H1 (cell line): ENCODE data around the gene TMIGD2. TPM values are rescaled to one million over a fixed set of nuclear protein-coding genes. Genes with fewer than 3 reads are reported as not detected.

ENCODE experiments used
- CBX5 ChIP-seq: fragments of 300-800, 300-1000 bp; sonication (generic); IDR thresholded peaks from 2 replicates; pipeline ENCODE4 v1.7.1; 2016; ENCODE audit warnings: antibody characterized with exemption, low read length, low read depth
- CHD2 ChIP-seq: IDR thresholded peaks from 2 replicates; pipeline ENCODE4 v1.6.1; 2012; ENCODE audit warnings: low read length, improper control_type of control experiment
- KDM5A ChIP-seq: fragments of 200-600 bp; IDR thresholded peaks from 2 replicates; pipeline ENCODE4 v1.7.1; 2012; ENCODE audit warnings: mild to moderate bottlenecking, low read length, inconsistent platforms, mixed read lengths
- RAD21 ChIP-seq, 2 experiments: IDR thresholded peaks in 1 of 2; conservative IDR thresholded peaks in 1 of 2; 2 replicates each; pipeline ENCODE4 v1.6.1; 2011; ENCODE audit warnings: low read depth in 2 of 2, low read length in 2 of 2, improper control_type of control experiment in 1 of 2, inconsistent platforms in 1 of 2, mild to moderate bottlenecking in 1 of 2, moderate library complexity in 1 of 2
- SRF ChIP-seq: IDR thresholded peaks from 2 replicates; pipeline ENCODE4 v1.6.1; 2011; ENCODE audit warnings: mild to moderate bottlenecking, low read depth, low read length, moderate library complexity
- polyA plus RNA-seq, 7 experiments: library from polyadenylated mRNA; depleted of rRNA in 3 of 7; stranded (reverse) in 5 of 7; unstranded in 2 of 7; fragments of >200 nt in 5 of 7; fragments of 200-250 nt in 2 of 7; gene quantifications; 1 replicate in 5 of 7; 2 replicates in 1 of 7; 4 replicates in 1 of 7; pipeline versions ENCODE4 v1.2.1 to v1.2.3, GENCODE V29; 2011 to 2013; ENCODE audit warnings: missing spikeins in 2 of 7, mixed read lengths in 2 of 7
- total RNA-seq: library from RNA; stranded (reverse); fragmentation: NEBNext Ultra II Directional; extraction: Animal tissue kit (Norgen Biotek cat#: 25700); gene quantifications from 2 replicates; pipeline ENCODE4 v1.2.1, GENCODE V29; 2021
- TF ChIP-seq, protein P1 (sequence below): IDR thresholded peaks from 2 replicates; pipeline ENCODE4 v1.6.1; 2011; ENCODE audit warnings: low read depth, mild to moderate bottlenecking, low read length; ENCODE audit not compliant: insufficient read depth
- TF ChIP-seq, protein P2 (sequence below): IDR thresholded peaks from 2 replicates; pipeline ENCODE4 v1.6.1; 2012; ENCODE audit warnings: low read length, inconsistent platforms

The TMIGD2 gene
- total and polyA plus RNA-seq, 2 of the 8 experiments (the other 6 are each of a cell fraction or from before 2014, with no cell fraction given), result 0.39 to 0.41 TPM

DNA sequence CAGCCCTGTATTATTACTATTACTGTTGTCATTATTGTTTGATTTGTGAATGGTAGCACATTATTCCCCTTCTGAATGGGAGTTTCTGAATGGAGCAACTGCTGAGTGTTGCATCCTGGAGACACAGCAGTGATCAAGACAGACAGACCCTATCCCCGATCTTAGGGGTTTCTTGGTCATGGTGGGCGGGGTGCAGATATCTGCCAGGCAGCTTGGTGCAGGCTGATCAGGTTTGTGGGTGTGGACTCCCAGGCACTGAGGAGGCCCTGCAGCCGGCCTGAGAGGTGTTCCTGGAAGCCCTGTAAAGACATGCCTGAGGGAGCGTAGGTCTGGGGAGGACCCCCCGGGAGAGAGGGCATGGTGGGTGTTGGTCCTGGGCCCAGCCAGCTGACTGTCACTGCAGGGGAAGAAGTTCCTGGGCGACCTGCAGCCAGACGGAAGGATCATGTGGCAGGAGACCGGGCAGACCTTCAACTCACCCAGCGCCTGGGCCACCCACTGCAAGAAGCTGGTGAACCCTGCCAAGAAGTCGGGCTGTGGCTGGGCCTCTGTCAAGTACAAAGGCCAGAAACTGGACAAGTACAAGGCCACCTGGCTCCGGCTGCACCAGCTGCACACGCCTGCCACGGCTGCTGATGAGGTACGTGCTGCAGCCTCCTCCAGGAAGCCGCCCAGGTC, 43.3 kb upstream of the TMIGD2 start (continued):
- TF ChIP-seq RAD21 (IDR thresholded peaks at IDR 0.05 in 1 of 2, conservative IDR thresholded peaks at IDR 0.05 in 1 of 2; ENCODE audit: low read depth in 2 of 2, low read length in 2 of 2) (no peak), KDM5A (no peak), SRF (no peak), CBX5 (no peak), CHD2 (no peak)
- TF ChIP-seq, protein P1, sequence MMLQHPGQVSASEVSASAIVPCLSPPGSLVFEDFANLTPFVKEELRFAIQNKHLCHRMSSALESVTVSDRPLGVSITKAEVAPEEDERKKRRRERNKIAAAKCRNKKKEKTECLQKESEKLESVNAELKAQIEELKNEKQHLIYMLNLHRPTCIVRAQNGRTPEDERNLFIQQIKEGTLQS, result no peak
- TF ChIP-seq, protein P2, sequence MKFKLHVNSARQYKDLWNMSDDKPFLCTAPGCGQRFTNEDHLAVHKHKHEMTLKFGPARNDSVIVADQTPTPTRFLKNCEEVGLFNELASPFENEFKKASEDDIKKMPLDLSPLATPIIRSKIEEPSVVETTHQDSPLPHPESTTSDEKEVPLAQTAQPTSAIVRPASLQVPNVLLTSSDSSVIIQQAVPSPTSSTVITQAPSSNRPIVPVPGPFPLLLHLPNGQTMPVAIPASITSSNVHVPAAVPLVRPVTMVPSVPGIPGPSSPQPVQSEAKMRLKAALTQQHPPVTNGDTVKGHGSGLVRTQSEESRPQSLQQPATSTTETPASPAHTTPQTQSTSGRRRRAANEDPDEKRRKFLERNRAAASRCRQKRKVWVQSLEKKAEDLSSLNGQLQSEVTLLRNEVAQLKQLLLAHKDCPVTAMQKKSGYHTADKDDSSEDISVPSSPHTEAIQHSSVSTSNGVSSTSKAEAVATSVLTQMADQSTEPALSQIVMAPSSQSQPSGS, result no peak
- TF ChIP-seq, all 59 proteins: peak for 0
